MCF 10A (cell line): Measurements from ENCODE around the gene TPX2. TPM values are rescaled to one million over a fixed set of nuclear protein-coding genes. Genes with fewer than 3 reads are reported as not detected.
A peak's percentile ranks its signal among the peaks of the same experiment; 100 is the strongest.

Source experiments
- BruUV-seq: library from RNA; stranded (reverse); fragments of 400-500 nt; replicated peaks from 2 replicates; lab custom pipeline; 2021; lab: Mats Ljungman, UMichigan
- CTCF ChIA-PET: fragments of 300-600 bp; sonication (Branson Sonifier 250); formaldehyde crosslinking; extraction: SDS; loops from one replicate; lab custom pipeline; 2021; ENCODE audit warnings: antibody characterized with exemption, inconsistent platforms; lab: Yijun Ruan, JAX
- POLR2A ChIA-PET: fragments of 300-600, 350-650 bp; sonication (Branson Sonifier 250); formaldehyde crosslinking; extraction: SDS; loops from one replicate; lab custom pipeline; 2020; ENCODE audit warnings: antibody characterized with exemption, inconsistent platforms; lab: Yijun Ruan, JAX
- DNase-seq: peaks from one replicate; pipeline ENCODE4 v3.0.0-alpha.2; 2018; ENCODE audit not compliant: unreplicated experiment
- H3K27ac Mint-ChIP-seq: one replicate; pipeline ENCODE4 v1.8.0; 2022; ENCODE audit warnings: mild to moderate bottlenecking, low read depth, mixed read lengths; ENCODE audit not compliant: unreplicated experiment
- H3K27me3 Mint-ChIP-seq: one replicate; pipeline ENCODE4 v1.8.0; 2022; ENCODE audit warnings: mixed read lengths; ENCODE audit not compliant: insufficient read depth, unreplicated experiment
- H3K36me3 Mint-ChIP-seq: one replicate; pipeline ENCODE4 v1.8.0; 2022; ENCODE audit warnings: mild to moderate bottlenecking, moderate library complexity, mixed read lengths; ENCODE audit not compliant: insufficient read depth, unreplicated experiment
- H3K4me1 Mint-ChIP-seq: one replicate; pipeline ENCODE4 v1.8.0; 2022; ENCODE audit warnings: mixed read lengths; ENCODE audit not compliant: insufficient read depth, unreplicated experiment
- H3K4me3 Mint-ChIP-seq: one replicate; pipeline ENCODE4 v1.8.0; 2022; ENCODE audit warnings: mild to moderate bottlenecking, moderate library complexity, mixed read lengths; ENCODE audit not compliant: unreplicated experiment
- H3K9me3 Mint-ChIP-seq: one replicate; pipeline ENCODE4 v1.8.0; 2022; ENCODE audit warnings: mixed read lengths; ENCODE audit not compliant: unreplicated experiment
- intact Hi-C: fragments of 100-400 bp; cut with micrococcal nuclease; formaldehyde crosslinking; loops from 2 replicates; pipeline ENCODE4 v1.14.1; 2022
- total RNA-seq: library from RNA; stranded (reverse); gene quantifications from 2 replicates; pipeline ENCODE4 v1.2.3, GENCODE V29; 2022
- TF ChIP-seq, protein P1 (sequence below): fragments of 200-600 bp; IDR thresholded peaks from one replicate; pipeline ENCODE4 v1.8.0; 2022; ENCODE audit warnings: antibody characterized with exemption, mild to moderate bottlenecking; ENCODE audit not compliant: unreplicated experiment

TPX2 gene
- total RNA-seq, 1 experiment from 2014 or later, result 79.6 TPM

DNA sequence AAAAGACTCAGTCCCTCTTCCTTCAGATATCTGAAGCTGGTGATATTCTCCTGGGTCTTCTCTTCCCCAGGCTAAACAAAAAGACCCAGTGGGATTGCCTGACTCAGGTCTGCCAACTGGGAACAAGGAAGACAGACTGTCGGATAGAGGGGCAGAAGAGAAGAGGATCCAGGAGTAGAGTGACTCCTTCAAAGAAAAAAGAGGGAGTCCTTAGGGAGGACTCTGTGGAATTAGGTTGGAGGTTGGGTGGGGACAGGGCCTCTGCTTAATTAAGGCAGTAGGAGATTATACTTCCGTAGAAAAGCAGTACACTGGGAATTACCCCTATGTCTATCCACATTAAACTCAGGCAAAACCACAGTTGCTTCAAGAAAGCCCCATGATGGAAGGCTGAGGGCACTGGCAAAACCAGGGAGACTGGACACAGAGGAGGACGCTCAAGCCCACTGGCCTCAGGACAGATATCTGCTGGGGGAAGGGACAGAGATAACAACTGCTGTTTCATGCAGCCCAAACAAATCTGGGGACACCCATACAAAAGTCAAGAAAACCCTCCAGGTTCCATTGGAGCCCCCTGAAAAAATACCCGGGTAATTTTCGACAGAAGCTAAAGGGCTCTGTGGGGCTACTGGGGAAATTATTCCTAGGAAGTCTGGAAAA, 22.1 kb upstream of the TPX2 start:
- ChIA-PET POLR2A (interaction anchor here (0.9 to 13.2 kb wide), 11 partner anchors 8 to 111 kb away, joined by 3 to 491 read pairs (median 5); partner anchors contain the start of genes ID1 and TPX2), CTCF (interaction anchor here (0.7 to 16.0 kb wide), 10 partner anchors 11 to 154 kb away, joined by 3 to 626 read pairs (median 6); no protein-coding TSS in a partner anchor)
- Mint-ChIP-seq H3K9me3 (no peaks in the 10 kb centered on the region), H3K27me3 (no peaks in the 10 kb centered on the region), H3K4me1 (peaks cover 79% of the 10 kb centered on the region), H3K4me3 (peak overlapping the region; percentile 55), H3K36me3 (peaks cover 87% of the 10 kb centered on the region), H3K27ac (peak overlapping the region; percentile 96)
- TF ChIP-seq, protein P1, sequence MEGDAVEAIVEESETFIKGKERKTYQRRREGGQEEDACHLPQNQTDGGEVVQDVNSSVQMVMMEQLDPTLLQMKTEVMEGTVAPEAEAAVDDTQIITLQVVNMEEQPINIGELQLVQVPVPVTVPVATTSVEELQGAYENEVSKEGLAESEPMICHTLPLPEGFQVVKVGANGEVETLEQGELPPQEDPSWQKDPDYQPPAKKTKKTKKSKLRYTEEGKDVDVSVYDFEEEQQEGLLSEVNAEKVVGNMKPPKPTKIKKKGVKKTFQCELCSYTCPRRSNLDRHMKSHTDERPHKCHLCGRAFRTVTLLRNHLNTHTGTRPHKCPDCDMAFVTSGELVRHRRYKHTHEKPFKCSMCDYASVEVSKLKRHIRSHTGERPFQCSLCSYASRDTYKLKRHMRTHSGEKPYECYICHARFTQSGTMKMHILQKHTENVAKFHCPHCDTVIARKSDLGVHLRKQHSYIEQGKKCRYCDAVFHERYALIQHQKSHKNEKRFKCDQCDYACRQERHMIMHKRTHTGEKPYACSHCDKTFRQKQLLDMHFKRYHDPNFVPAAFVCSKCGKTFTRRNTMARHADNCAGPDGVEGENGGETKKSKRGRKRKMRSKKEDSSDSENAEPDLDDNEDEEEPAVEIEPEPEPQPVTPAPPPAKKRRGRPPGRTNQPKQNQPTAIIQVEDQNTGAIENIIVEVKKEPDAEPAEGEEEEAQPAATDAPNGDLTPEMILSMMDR, result no peak
- intact Hi-C loops, result no loop called here
- BruUV-seq, result no TSS peak
- no peak for DNase-seq

DNA sequence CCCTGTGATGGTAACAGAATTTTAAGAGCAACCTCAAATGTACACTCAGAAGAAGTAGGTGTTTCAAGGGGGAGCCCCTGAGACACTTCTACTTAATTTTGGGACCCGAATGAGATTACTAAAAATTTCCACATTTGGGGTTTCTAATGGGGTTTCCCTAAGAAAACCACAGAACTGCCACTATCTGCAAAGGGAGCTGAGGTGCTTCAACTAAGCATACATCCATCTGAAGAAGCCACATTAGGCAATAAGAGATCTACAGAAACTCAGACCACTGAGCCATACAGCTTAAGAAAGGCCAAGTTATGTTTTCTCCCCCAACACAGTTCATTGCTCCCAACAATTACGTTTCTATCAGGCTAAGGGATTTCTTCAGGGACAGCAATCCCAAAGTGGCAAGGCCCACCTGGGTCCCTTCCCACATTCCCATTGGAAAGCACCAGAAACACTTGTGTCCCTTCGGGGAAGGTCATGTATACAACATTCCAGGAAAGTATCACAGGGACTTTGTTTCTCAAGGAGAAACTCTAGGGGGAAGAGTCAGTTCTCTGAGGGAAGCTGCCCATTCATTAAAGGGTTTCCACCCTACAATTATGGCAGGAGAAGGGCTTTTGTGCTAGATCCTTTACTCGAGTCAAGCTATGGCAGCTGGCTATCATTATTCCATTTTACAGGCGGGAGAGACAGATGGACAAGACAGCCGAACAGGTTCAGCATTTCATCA, 21.4 kb upstream of the TPX2 start:
- no TSS peak for BruUV-seq

GRCh38 chr20:31718952-31719643, 20.0 kb upstream of the TPX2 start:
- intact Hi-C loops, result no loop called here
- ChIA-PET CTCF (interaction anchor here (0.9 to 16.0 kb wide), 7 partner anchors 9 to 104 kb away, joined by 3 to 626 read pairs (median 27); no protein-coding TSS in a partner anchor), POLR2A (interaction anchor here (1.2 to 13.2 kb wide), 10 partner anchors 8 to 152 kb away, joined by 3 to 491 read pairs (median 38); partner anchors contain the start of genes ID1 and TPX2)
- H3K27ac Mint-ChIP-seq, result peak overlapping the region; percentile 93
- H3K9me3 Mint-ChIP-seq, result no peaks in the 10 kb centered on the region
- BruUV-seq, result no TSS peak
- peaks cover 66% of the 10 kb centered on the region for H3K4me1 Mint-ChIP-seq
- no peaks in the 10 kb centered on the region for H3K27me3 Mint-ChIP-seq
- peak overlapping the region; percentile 91 for H3K4me3 Mint-ChIP-seq
- peaks cover 75% of the 10 kb centered on the region for H3K36me3 Mint-ChIP-seq
- TF ChIP-seq, protein P1, result no peak
- DNase-seq, result peak; percentile 66

More for the DNA sequence above, 21.4 kb upstream of the TPX2 start:
- CTCF ChIA-PET, result interaction anchor here (1.1 to 16.0 kb wide), 5 partner anchors 12 to 155 kb away, joined by 3 to 626 read pairs (median 27); no protein-coding TSS in a partner anchor
- no peaks in the 10 kb centered on the region for H3K27me3 Mint-ChIP-seq
- peaks cover 87% of the 10 kb centered on the region for H3K36me3 Mint-ChIP-seq
- peak overlapping the region; percentile 60 for H3K4me3 Mint-ChIP-seq
- no peak for DNase-seq
- no peaks in the 10 kb centered on the region for H3K9me3 Mint-ChIP-seq
- intact Hi-C loops, result no loop called here
- POLR2A ChIA-PET, result interaction anchor here (1.1 to 13.2 kb wide), 7 partner anchors 8 to 112 kb away, joined by 4 to 491 read pairs (median 31); partner anchors contain the start of genes ID1 and TPX2
- peaks cover 75% of the 10 kb centered on the region for H3K4me1 Mint-ChIP-seq
- H3K27ac Mint-ChIP-seq, result peak overlapping the region; percentile 39
- TF ChIP-seq, protein P1, result no peak
